AG04450 (cell line): Measurements from ENCODE around the gene C1QL4. TPM values are rescaled to one million over a fixed set of nuclear protein-coding genes. Genes with fewer than 3 reads are reported as not detected.

Source experiments
- CTCF ChIA-PET: fragments of 300-600, 350-600 bp; formaldehyde crosslinking; extraction: SDS; loops from one replicate; lab custom pipeline; 2022; ENCODE audit warnings: antibody characterized with exemption, inconsistent platforms; lab: Charles Lee
- POLR2A ChIA-PET: fragments of 350-600 bp; formaldehyde crosslinking; extraction: SDS; loops from one replicate; lab custom pipeline; 2021; ENCODE audit warnings: antibody characterized with exemption, inconsistent platforms; lab: Yijun Ruan, JAX
- DNase-seq: peaks from one replicate; pipeline ENCODE4 v3.0.0-alpha.2; 2011; ENCODE audit warnings: low read depth, low spot score
- H3K27ac ChIP-seq: one replicate; pipeline ENCODE4 v1.5.1; 2012; ENCODE audit warnings: low read depth, low read length, control low read depth
- H3K27me3 ChIP-seq: one replicate; pipeline ENCODE4 v1.6.0; 2012; ENCODE audit warnings: low read length; ENCODE audit not compliant: control insufficient read depth, insufficient read depth
- H3K4me3 ChIP-seq: 2 replicates; pipeline ENCODE4 v1.5.1; 2011; ENCODE audit warnings: mild to moderate bottlenecking, low read depth, low read length, control low read depth
- H3K9me3 ChIP-seq: 2 replicates; pipeline ENCODE4 v1.5.1; 2012; ENCODE audit warnings: low read length; ENCODE audit not compliant: control insufficient read depth, insufficient read depth
- CTCF ChIP-seq: IDR thresholded peaks from 2 replicates; pipeline ENCODE4 v1.5.1; 2011; ENCODE audit warnings: low read depth, low read length, control low read depth, inconsistent platforms
- polyA plus RNA-seq: library from polyadenylated mRNA; depleted of rRNA; stranded (reverse); fragments of >200 nt; gene quantifications from 2 replicates; pipeline ENCODE4 v1.2.3, GENCODE V29; 2011

C1QL4 gene
- polyA plus RNA-seq, 1 experiment = not detected

- CTCF ChIA-PET = interaction anchor here (0.6 to 3.1 kb wide), 5 partner anchors 9 to 286 kb away, joined by 3 to 13 read pairs (median 3); no protein-coding TSS in a partner anchor
- POLR2A ChIA-PET = interaction anchor here (0.6 to 1.4 kb wide), 3 partner anchors 28 to 135 kb away, joined by 3 to 7 read pairs (median 3); partner anchors contain the start of gene TROAP
Observed at GRCh38 chr12:49294804-49295081, 42.2 kb downstream of the C1QL4 start.

GRCh38 chr12:49294086-49294803 is 42.7 kb downstream of the C1QL4 start:
- no peak for TF ChIP-seq CTCF
- POLR2A ChIA-PET = interaction anchor here (0.6 to 1.4 kb wide), 2 partner anchors 54 to 136 kb away, joined by 3 to 7 read pairs; no protein-coding TSS in a partner anchor
- no peak for DNase-seq
- Histone ChIP-seq H3K4me3 (no peak overlapping the region), H3K27ac (no peak overlapping the region), H3K9me3 (no peaks in the 10 kb centered on the region; the same call in 1 of the 2 replicates), H3K27me3 (peaks cover 56% of the 10 kb centered on the region)
- CTCF ChIA-PET = interaction anchor here (0.8 to 3.1 kb wide), 4 partner anchors 48 to 286 kb away, joined by 3 to 13 read pairs (median 4); no protein-coding TSS in a partner anchor

More at GRCh38 chr12:49294804-49295081, 42.2 kb downstream of the C1QL4 start:
- no peak for DNase-seq
- Histone ChIP-seq H3K27ac (no peak overlapping the region), H3K9me3 (no peaks in the 10 kb centered on the region; the same call in 1 of the 2 replicates), H3K4me3 (no peak overlapping the region), H3K27me3 (peaks cover 56% of the 10 kb centered on the region)
- TF ChIP-seq CTCF = no peak

GRCh38 chr12:49293056-49293956 is 43.7 kb downstream of the C1QL4 start:
- no peak for DNase-seq
- ChIA-PET POLR2A (no interaction called here), CTCF (interaction anchor here (1.2 to 3.1 kb wide), 3 partner anchors 49 to 54 kb away, joined by 3 to 13 read pairs (median 6); partner anchors contain the start of gene DNAJC22)
- Histone ChIP-seq H3K27me3 (peaks cover 51% of the 10 kb centered on the region), H3K9me3 (no peaks in the 10 kb centered on the region; the same call in 1 of the 2 replicates), H3K27ac (peak overlapping the region; percentile 11), H3K4me3 (no peak overlapping the region)
- TF ChIP-seq CTCF = no peak

GRCh38 chr12:49292729-49293055 is 44.3 kb downstream of the C1QL4 start:
- H3K27me3 ChIP-seq = peaks cover 49% of the 10 kb centered on the region

More at GRCh38 chr12:49292729-49293055, 44.3 kb downstream of the C1QL4 start:
- no peak for TF ChIP-seq CTCF
- Histone ChIP-seq H3K4me3 (no peak overlapping the region), H3K9me3 (no peaks in the 10 kb centered on the region; the same call in 1 of the 2 replicates), H3K27ac (peak overlapping the region; percentile 11)
- ChIA-PET POLR2A (interaction anchor here (0.6 kb wide), 1 partner anchor 258 kb away, joined by 12 read pairs; no protein-coding TSS in a partner anchor), CTCF (interaction anchor here (1.2 to 5.8 kb wide), 3 partner anchors 50 to 65 kb away, joined by 3 to 56 read pairs (median 13); partner anchors contain the start of gene DNAJC22)
- no peak for DNase-seq
